H54 (cell line): ENCODE data around the gene NCKAP5.

Experiments
- DNase-seq: peaks from one replicate; pipeline ENCODE4 v3.0.0; 2011; ENCODE audit warnings: low spot score, mixed read lengths; ENCODE audit not compliant: insufficient read length
- FAIRE-seq: peaks from 3 replicates; lab custom pipeline; 2011; peaks lifted over from hg19 to GRCh38; lab: Jason Lieb, UNC
- POLR2A ChIP-seq: IDR thresholded peaks from 2 replicates; pipeline ENCODE4 v1.6.1; 2011; ENCODE audit warnings: low read depth, mild to moderate bottlenecking, low read length

Gene NCKAP5

DNA sequence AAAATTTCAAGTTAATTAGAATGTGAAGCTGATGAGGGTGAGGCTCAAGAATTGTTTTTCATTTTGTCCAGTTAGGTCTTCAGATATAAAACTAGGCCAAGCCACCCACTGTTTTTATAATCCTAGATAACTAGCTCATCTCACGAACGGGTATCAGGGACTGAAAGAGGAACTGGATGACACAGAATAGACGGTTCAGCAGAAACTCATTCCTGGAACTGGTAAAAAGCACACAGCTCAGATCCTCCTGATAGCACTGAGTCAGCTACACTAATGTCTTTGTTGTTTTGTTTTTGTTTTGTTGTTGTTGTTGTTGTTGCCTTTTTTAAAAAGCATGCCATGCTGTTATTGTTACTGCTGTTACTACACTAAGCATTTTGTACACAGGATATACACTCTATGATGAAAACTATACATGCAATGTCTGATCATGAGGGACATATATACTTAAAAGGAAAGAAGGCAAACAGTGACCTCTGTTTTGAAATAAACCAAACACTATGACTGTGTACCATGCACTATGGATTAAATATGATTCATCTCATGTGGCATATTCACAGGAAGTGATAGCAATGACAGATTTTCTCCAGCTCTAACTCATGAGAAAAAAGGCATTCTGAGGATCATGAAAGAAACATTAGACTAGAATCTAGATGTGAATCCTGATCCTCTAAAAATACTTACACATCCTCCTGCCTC, 437.6 kb downstream of the NCKAP5 start:
- FAIRE-seq: no peak
- TF ChIP-seq POLR2A: no peak
- no peak for DNase-seq

DNA sequence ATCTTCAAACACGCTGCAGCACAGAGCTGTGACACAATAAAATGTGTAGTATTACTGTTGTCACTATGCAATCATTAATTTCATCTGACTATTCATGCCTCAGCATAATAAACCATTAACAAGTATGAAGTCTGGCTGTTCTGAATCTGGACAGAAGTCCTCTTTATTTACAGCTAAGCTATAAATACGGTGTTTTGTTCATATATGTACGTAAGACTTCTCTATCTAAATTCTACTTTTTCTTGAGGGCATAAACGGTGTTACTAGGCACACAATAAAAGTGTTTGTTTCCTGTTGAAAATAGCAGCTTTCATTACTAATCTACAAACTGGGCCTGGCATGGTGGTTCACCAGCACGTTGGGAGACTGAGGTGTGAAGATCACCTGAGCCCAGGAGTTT, 443.8 kb downstream of the NCKAP5 start:
- no peak for DNase-seq
- FAIRE-seq: no peak
- no peak for TF ChIP-seq POLR2A

- no peak for DNase-seq
- TF ChIP-seq POLR2A: no peak
- FAIRE-seq: no peak
These were observed 444.4 kb downstream of the NCKAP5 start for GRCh38 chr2:133123904-133124303.

DNA sequence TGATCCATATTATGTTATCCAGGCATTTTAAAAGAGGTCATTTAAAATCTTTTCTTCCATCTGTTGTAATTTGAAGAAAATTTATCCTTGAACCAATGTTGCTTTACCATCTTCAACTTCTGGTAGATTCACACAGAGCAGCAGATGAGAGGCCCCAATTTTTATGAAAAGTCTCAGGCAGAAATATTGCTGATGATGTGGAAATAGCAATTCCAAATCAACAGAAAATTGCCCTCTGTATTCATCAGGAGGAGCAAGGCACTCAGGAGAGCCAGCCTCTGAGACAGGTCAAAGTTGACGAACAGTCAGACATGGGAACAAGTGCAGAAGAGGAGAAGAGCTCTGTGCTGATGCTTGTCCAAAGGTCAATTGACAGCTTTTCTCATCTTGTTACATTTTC, 444.9 kb downstream of the NCKAP5 start:
- TF ChIP-seq POLR2A: no peak
- FAIRE-seq: no peak
- no peak for DNase-seq

DNA sequence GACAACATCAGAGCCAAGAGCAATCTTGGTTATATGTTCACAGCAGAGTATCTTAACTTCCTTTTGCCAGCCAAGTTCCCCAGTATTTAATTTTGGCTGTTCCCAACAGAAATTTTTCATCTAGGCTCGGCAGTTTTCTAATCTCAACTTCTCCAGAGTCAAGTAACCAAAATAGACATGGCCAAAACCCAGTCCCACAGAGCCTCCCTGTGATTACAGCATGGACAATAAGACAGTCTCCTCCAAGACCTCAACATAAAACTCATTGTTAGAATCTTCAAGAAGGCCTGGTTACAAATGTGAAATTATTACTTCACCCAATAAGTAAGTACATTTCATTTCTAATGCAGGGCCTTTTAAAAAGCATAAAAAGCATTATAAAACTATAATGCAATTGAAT, 445.7 kb downstream of the NCKAP5 start:
- TF ChIP-seq POLR2A: no peak
- no peak for DNase-seq
- no peak for FAIRE-seq

- TF ChIP-seq POLR2A: no peak
- FAIRE-seq: no peak
- DNase-seq: no peak
These were observed 448.0 kb downstream of the NCKAP5 start for GRCh38 chr2:133120310-133120709.

DNA sequence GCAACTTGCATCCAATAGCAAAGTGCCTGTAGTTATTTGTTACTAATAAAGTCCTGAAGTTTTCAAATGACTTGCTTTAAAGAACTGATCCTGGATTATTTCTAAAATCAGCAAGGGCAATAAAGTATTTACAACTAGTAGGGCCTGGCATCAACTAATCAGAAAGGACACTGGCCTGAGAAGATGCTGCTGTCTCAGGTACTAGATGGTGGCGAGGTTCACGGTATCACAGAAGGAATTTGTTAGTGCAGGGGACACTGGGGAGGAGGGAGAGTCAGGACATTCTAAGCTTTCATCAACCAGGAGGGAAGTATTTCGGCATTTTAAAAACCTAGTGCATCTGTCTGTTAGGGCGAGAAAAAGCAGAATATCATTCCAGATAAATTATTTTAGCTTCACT, 458.1 kb downstream of the NCKAP5 start:
- no peak for DNase-seq
- no peak for FAIRE-seq
- TF ChIP-seq POLR2A: no peak

DNA sequence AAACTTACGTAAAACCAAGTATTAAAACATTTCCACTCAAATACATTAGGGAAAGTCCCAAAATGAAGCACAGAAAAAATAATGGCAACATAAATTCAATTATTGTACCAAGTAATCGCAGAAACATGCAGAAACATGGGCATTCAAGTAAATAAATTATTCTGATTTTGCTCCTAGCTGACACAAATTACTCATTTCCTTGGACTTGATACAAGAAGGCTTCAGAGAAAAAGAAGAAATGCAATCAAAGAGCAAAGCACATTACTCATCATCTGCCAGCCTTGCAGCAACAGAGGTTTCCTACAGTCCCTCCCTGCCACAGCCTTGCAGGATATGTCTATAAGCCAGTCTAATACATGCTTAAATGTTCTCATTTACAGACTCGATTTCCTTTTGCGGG, 458.5 kb downstream of the NCKAP5 start:
- DNase-seq (no peak), FAIRE-seq (peak; percentile 57)
- TF ChIP-seq POLR2A: no peak

DNA sequence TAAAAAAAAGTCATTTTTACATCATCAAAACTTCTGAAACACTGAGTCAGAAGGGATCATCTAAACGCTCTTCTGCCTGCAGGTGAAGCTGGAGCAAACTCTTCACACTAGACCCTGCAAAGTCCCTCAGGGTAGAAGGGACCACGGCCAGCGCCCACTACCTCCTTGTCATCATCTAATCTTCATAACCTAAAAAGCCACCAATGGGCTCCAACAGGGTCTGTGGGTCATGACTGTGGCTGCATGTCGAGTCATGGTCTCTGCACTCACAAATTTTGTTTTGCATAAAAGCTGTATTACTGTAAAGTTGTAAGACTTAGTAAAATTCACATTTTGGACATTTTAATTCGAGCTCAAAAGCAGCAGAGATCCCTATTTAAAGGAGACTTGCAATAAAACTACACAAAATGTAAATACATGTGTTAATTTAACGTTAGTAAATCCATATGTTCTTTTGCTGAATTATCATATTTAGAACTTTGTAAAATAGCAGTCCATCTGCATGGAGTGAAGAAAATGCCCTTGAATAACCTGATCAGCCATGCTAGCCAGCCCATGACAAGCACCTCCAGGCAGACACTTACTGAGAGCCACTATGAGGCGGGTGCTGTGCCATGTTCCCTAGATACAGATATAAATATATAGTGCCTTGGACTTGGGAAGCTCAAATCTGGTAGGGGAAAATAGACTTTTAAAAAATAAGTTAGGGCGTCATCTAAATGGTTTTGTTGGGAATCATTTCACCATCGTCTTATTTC, 461.0 kb downstream of the NCKAP5 start:
- TF ChIP-seq POLR2A: no peak
- FAIRE-seq: no peak
- DNase-seq: no peak

DNA sequence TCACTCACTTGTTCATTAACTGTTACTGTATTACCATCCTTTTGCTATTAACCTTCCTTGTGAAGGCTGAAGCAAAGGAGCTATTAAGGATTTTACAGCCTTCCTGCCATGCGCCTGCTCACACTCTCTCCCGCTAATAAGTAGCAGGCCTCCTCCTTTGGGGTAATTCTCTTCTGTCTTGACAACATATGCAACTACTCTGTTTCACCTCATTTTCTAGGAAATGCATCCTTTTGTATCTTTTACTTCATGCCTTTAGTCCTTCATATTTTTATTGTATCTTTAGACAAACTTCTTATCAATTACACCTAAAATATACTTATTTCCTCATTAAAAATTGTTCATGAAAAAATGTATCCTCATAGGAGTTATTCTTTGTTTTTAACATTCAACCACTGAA, 463.4 kb downstream of the NCKAP5 start:
- TF ChIP-seq POLR2A: no peak
- DNase-seq (no peak), FAIRE-seq (no peak)

GRCh38 chr2:133098787-133099186, 469.5 kb downstream of the NCKAP5 start:
- TF ChIP-seq POLR2A: no peak
- FAIRE-seq (no peak), DNase-seq (no peak)

- FAIRE-seq (no peak), DNase-seq (peak; percentile 3)
- TF ChIP-seq POLR2A: no peak
These were observed 470.6 kb downstream of the NCKAP5 start for GRCh38 chr2:133097666-133098065.

- DNase-seq (no peak), FAIRE-seq (no peak)
- no peak for TF ChIP-seq POLR2A
These were observed 475.7 kb downstream of the NCKAP5 start for GRCh38 chr2:133092571-133092970.

- no peak for TF ChIP-seq POLR2A
- DNase-seq (no peak), FAIRE-seq (no peak)
These were observed 477.9 kb downstream of the NCKAP5 start for GRCh38 chr2:133090358-133090757.

DNA sequence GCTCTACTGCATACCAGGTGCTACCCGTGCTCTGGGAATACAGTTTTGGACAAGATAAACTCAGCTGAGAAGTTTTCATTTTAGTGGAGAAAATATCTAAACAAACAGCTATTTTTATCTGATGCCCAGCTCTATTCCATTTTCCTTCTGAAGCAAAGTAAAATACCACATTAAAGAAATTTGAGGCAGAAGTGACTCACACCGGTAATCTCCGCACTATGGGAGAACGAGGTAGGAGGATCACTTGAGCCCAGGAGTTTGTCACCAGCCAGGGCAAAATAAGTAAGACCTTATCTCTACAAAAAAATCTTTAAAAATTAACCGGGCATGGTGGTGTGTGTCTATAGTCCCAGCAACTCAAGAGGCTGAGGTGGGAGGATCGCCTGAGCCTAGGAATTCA, 482.1 kb downstream of the NCKAP5 start:
- DNase-seq (no peak), FAIRE-seq (no peak)
- no peak for TF ChIP-seq POLR2A
